B cell (primary cell): ENCODE measurements around the gene TMEM164. TPM values are rescaled to one million over a fixed set of nuclear protein-coding genes. Genes with fewer than 3 reads are reported as not detected.

Source experiments
- ATAC-seq: fragments of 200-7000 bp; cut with Tn5 transposase; one replicate; pipeline ENCODE4 v1.10.0; 2021; ENCODE audit warnings: low read depth, mild to moderate bottlenecking, moderate number of reproducible peaks, moderate library complexity
- CTCF ChIA-PET: fragments of 350-600 bp; sonication (Branson Sonifier 250); formaldehyde crosslinking; loops from one replicate; lab custom pipeline; 2021; ENCODE audit warnings: antibody characterized with exemption, inconsistent platforms; lab: Charles Lee
- POLR2A ChIA-PET: fragments of 350-600 bp; sonication (Branson Sonifier 250); formaldehyde crosslinking; loops from one replicate; lab custom pipeline; 2021; ENCODE audit warnings: antibody characterized with exemption; lab: Charles Lee
- DNase-seq: peaks from one replicate; pipeline ENCODE4 v3.0.0; 2013
- H2AFZ ChIP-seq: 2 replicates; pipeline ENCODE4 v1.6.1; 2012; ENCODE audit warnings: mild to moderate bottlenecking, low read depth, low read length; ENCODE audit not compliant: insufficient read depth, poor library complexity, severe bottlenecking
- H3K27ac ChIP-seq, 2 donors: 1 replicate in 1 of 2; 2 replicates in 1 of 2; pipeline ENCODE4 v1.5.1; 2012 to 2013; ENCODE audit warnings: low read length in 2 of 2, mild to moderate bottlenecking in 2 of 2, moderate library complexity in 1 of 2
- H3K27me3 ChIP-seq, 4 experiments: fragments of 200-600 bp in 1 of 4; sonication (generic) in 1 of 4; replicated peaks in 1 of 4; 1 replicate in 2 of 4; 2 replicates in 2 of 4; pipeline versions ENCODE4 v1.6.1 to v1.7.0; 2013 to 2016; ENCODE audit warnings: low read length in 3 of 4, mild to moderate bottlenecking in 2 of 4, mixed read lengths in 1 of 4, moderate library complexity in 1 of 4; ENCODE audit not compliant: insufficient read depth in 4 of 4, control insufficient read depth in 3 of 4; ENCODE audit errors: control extremely low read depth in 1 of 4
- H3K36me3 ChIP-seq, 2 experiments: replicated peaks in 1 of 2; 1 replicate in 1 of 2; 2 replicates in 1 of 2; pipeline versions ENCODE4 v1.6.1 to v1.7.1; 2013; ENCODE audit warnings: low read length in 1 of 2; ENCODE audit not compliant: insufficient read depth in 2 of 2, control insufficient read depth in 1 of 2; ENCODE audit errors: control extremely low read depth in 1 of 2, extremely low read depth in 1 of 2
- H3K4me1 ChIP-seq, 2 donors: fragments of 200-600 bp in 1 of 2; sonication (generic) in 1 of 2; 1 replicate in 1 of 2; 2 replicates in 1 of 2; pipeline versions ENCODE4 v1.5.1 to v1.6.1; 2013 to 2017; ENCODE audit warnings: low read length in 2 of 2; ENCODE audit not compliant: control insufficient read depth in 2 of 2, insufficient read depth in 2 of 2
- H3K4me2 ChIP-seq: replicated peaks from 2 replicates; pipeline ENCODE3; 2012; ENCODE audit warnings: mild to moderate bottlenecking, low read depth, low read length; ENCODE audit not compliant: poor library complexity, severe bottlenecking
- H3K4me3 ChIP-seq, 5 experiments: fragments of 200-600 bp in 1 of 5; sonication (generic) in 1 of 5; 1 replicate in 3 of 5; 2 replicates in 2 of 5; pipeline versions ENCODE4 v1.5.1 to v1.7.0; 2011 to 2016; ENCODE audit warnings: low read length in 4 of 5, mild to moderate bottlenecking in 4 of 5, low read depth in 2 of 5, control low read depth in 1 of 5, moderate library complexity in 1 of 5; ENCODE audit not compliant: insufficient read depth in 1 of 5; ENCODE audit errors: control extremely low read depth in 1 of 5, extremely low read depth in 1 of 5
- H3K79me2 ChIP-seq: fragments of 200-600 bp; sonication (generic); one replicate; pipeline ENCODE4 v1.6.0; 2016; ENCODE audit warnings: low read length; ENCODE audit not compliant: control insufficient read depth, insufficient read depth
- H3K9ac ChIP-seq: fragments of 200-600 bp; sonication (generic); 2 replicates; pipeline ENCODE4 v1.6.1; 2017; ENCODE audit warnings: mild to moderate bottlenecking, low read length, moderate library complexity
- H3K9me3 ChIP-seq, 3 donors: one replicate each; pipeline versions ENCODE4 v1.6.1 to v1.7.1; 2013; ENCODE audit warnings: low read length in 2 of 3; ENCODE audit not compliant: control insufficient read depth in 2 of 3, insufficient read depth in 1 of 3; ENCODE audit errors: control extremely low read depth in 1 of 3
- H4K20me1 ChIP-seq: 2 replicates; pipeline ENCODE4 v1.6.0; 2012; ENCODE audit warnings: mild to moderate bottlenecking, low read length; ENCODE audit not compliant: insufficient read depth, control insufficient read depth, poor library complexity, severe bottlenecking
- H3K27ac Mint-ChIP-seq: one replicate; pipeline ENCODE4 v1.8.0; 2021; ENCODE audit warnings: mixed read lengths
- H3K27me3 Mint-ChIP-seq: one replicate; pipeline ENCODE4 v1.8.0; 2021; ENCODE audit warnings: mixed read lengths
- H3K4me1 Mint-ChIP-seq: one replicate; pipeline ENCODE4 v1.8.0; 2021; ENCODE audit warnings: mixed read lengths
- H3K4me3 Mint-ChIP-seq: one replicate; pipeline ENCODE4 v1.8.0; 2021; ENCODE audit warnings: mixed read lengths
- H3K9me3 Mint-ChIP-seq: one replicate; pipeline ENCODE4 v1.8.0; 2022; ENCODE audit warnings: mixed read lengths; ENCODE audit not compliant: insufficient read depth
- EZH2 ChIP-seq: IDR thresholded peaks from 2 replicates; pipeline ENCODE4 v1.6.1; 2012; ENCODE audit warnings: borderline replicate concordance, low read depth, mild to moderate bottlenecking, moderate library complexity, low read length; ENCODE audit not compliant: insufficient read depth, poor library complexity, severe bottlenecking
- WGBS: methylation state at CpG from one replicate; pipeline ENCODE4 v1.1.5; 2013; ENCODE audit warnings: missing lambda C conversion rate; ENCODE audit not compliant: insufficient coverage; 5-methylcytosine and 5-hydroxymethylcytosine counted together
- intact Hi-C: fragments of 100-400 bp; cut with micrococcal nuclease; formaldehyde crosslinking; loops from one replicate; pipeline ENCODE4 v1.10.0; 2022
- polyA plus RNA-seq: library from polyadenylated mRNA; depleted of rRNA; stranded (reverse); fragments of >200 nt; gene quantifications from 2 replicates; pipeline ENCODE4 v1.2.3, GENCODE V29; 2012
- total RNA-seq, 2 donors: library from RNA; stranded (reverse); fragments of 120-200 nt in 1 of 2; gene quantifications; 1 replicate in 1 of 2; 2 replicates in 1 of 2; pipeline versions ENCODE4 v1.2.3 to v1.2.4, GENCODE V29; 2013 to 2022
- TF ChIP-seq, protein P1 (sequence below): fragments of 200-600 bp; IDR thresholded peaks from one replicate; pipeline ENCODE4 v1.8.0; 2022; ENCODE audit warnings: antibody characterized with exemption, mild to moderate bottlenecking

Gene TMEM164
- total and polyA plus RNA-seq, 2 donors (not counting 1 experiment from before 2014, with no cell fraction given): 9.4 to 26.6 TPM

DNA sequence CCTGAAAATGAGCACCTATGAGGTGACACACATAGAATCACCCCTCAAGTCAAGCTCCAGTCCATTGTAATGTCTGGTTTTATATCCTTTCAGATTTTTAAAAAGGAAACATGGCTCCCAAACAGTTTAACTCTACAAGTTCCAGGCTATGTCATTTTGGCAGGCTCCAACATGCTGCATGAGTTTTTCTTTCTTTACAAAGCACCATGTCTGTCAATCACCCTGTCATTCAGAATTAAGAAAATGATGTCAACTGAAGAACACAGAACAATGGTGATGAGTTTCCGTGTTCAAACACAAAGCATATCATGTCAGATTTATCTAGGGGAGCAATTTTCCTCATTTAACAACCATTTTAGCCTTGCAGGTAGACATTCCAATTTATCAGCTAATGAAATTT is 208.4 kb downstream of the TMEM164 start:
- Histone ChIP-seq H3K27me3 (no peaks in the 10 kb centered on the region), H3K4me3 (no peak overlapping the region), H3K9me3 (no peaks in the 10 kb centered on the region), H3K4me1 (no peaks in the 10 kb centered on the region), H3K79me2 (no peaks in the 10 kb centered on the region), H3K27ac (no peak overlapping the region), H3K4me2 (no peak overlapping the region), H3K9ac (no peak overlapping the region), H2AFZ (no peak overlapping the region), H3K36me3 (no peaks in the 10 kb centered on the region), H4K20me1 (no peaks in the 10 kb centered on the region)
- ATAC-seq (no peak), DNase-seq (no peak)
- Mint-ChIP-seq H3K4me3 (no peak overlapping the region), H3K9me3 (no peaks in the 10 kb centered on the region), H3K27me3 (no peaks in the 10 kb centered on the region), H3K27ac (no peak overlapping the region), H3K4me1 (no peaks in the 10 kb centered on the region)
- no peak for TF ChIP-seq EZH2
- TF ChIP-seq, protein P1, sequence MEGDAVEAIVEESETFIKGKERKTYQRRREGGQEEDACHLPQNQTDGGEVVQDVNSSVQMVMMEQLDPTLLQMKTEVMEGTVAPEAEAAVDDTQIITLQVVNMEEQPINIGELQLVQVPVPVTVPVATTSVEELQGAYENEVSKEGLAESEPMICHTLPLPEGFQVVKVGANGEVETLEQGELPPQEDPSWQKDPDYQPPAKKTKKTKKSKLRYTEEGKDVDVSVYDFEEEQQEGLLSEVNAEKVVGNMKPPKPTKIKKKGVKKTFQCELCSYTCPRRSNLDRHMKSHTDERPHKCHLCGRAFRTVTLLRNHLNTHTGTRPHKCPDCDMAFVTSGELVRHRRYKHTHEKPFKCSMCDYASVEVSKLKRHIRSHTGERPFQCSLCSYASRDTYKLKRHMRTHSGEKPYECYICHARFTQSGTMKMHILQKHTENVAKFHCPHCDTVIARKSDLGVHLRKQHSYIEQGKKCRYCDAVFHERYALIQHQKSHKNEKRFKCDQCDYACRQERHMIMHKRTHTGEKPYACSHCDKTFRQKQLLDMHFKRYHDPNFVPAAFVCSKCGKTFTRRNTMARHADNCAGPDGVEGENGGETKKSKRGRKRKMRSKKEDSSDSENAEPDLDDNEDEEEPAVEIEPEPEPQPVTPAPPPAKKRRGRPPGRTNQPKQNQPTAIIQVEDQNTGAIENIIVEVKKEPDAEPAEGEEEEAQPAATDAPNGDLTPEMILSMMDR: no peak
- WGBS: no CpG with 5 or more reads among the region's 1 CpG
- intact Hi-C loops: no loop called here
- ChIA-PET CTCF (no interaction called here), POLR2A (no interaction called here)

DNA sequence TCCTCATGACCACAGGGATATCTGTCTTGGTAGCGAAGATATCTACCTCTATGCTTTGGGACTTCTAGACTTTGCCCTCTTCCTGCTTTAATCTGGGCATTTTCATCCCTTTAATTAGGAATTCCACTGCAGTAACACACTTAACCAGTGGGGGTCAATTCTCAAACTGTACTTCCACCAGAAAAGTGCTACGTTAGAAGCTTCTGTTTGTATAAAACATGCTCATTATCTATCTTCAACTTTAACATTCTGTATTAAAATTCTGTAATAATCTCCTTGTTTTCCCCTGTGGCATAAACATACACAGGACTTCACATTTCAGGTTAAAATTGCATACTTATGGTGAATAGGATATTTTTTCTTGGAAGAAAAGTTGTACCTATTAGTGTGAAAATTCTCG is 209.4 kb downstream of the TMEM164 start:
- DNase-seq (no peak), ATAC-seq (no peak)
- H3K4me2 ChIP-seq: no peak overlapping the region
- no peak overlapping the region for H3K4me3 Mint-ChIP-seq
- TF ChIP-seq EZH2: no peak
- ChIA-PET POLR2A (no interaction called here), CTCF (no interaction called here)
- H3K4me3 ChIP-seq: no peak overlapping the region
- H3K27me3 Mint-ChIP-seq: no peaks in the 10 kb centered on the region
- H3K9me3 ChIP-seq: no peaks in the 10 kb centered on the region
- H3K27me3 ChIP-seq: no peaks in the 10 kb centered on the region
- no peak overlapping the region for H3K27ac ChIP-seq
- no peaks in the 10 kb centered on the region for H3K36me3 ChIP-seq
- no peaks in the 10 kb centered on the region for H4K20me1 ChIP-seq
- no peak overlapping the region for H3K9ac ChIP-seq
- no peak overlapping the region for H2AFZ ChIP-seq
- H3K79me2 ChIP-seq: no peaks in the 10 kb centered on the region
- peaks cover 0 to 2% of the 10 kb centered on the region in 2 donors for H3K4me1 ChIP-seq
- 100% methylated on average over 1 of the region's 3 CpGs for WGBS
- H3K27ac Mint-ChIP-seq: no peak overlapping the region
- no peaks in the 10 kb centered on the region for H3K9me3 Mint-ChIP-seq
- H3K4me1 Mint-ChIP-seq: peaks cover 2% of the 10 kb centered on the region
- intact Hi-C loops: no loop called here
